Stimulated activated naive CD8-positive, alpha-beta T cell treated with anti-CD3 and anti-CD28 coated beads, Interleukin-15, Interleukin-2, amounts not matched to agents 100 U/mL and 50 U/mL, for 24 hours (primary cell): Measurements from ENCODE around the gene KRTAP10-12.

Experiments used
- ATAC-seq: fragments of 150-1000 bp; cut with Tn5 transposase; one replicate; pipeline ENCODE4 v1.10.0; 2021
- DNase-seq: peaks from one replicate; pipeline ENCODE4 v3.0.0; 2021

KRTAP10-12 gene

DNA sequence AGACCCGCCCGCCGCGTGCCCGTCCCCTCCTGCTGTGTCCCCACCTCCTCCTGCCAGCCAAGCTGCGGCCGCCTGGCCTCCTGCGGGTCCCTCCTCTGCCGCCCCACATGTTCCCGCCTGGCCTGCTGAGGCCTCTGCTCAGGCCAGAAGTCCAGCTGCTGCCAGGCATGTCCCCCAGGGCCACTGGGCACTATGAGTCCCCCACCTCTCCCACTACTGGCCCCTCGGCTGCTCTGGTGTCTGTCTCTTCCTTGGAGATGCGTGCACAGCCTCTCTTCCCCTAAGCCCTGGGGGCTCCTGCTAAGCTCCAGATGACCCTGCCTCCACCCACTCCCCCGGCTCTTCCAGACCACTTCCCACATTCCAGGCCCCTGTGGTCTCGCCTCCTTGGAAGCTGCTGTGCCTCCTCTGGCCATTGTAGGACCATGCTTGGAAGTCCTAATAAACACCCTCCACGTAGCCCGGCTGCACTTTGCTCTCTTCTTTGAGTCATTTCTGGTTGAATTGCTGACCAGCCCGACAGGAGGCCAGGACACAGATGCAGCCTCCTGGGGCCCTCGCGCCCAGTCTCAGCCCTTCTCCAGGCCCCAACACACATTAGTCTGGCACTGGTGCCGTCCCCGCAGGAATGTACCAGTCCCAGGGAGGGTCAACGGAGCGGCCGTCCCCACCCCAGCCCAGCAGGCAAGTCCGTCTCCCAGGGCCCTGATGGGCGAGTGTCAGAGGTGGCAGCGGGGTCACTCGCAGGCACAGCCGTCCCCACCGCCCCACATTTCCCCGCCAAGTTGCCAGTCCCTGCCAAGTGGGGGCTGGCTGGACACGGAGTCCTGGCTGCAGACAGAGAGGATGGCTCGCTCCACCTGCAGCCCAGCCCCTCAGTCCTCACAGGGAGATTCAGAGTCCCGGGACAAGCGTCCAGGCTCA is 1.1 kb downstream of the KRTAP10-12 start:
- no peak for DNase-seq
- no peak for ATAC-seq

DNA sequence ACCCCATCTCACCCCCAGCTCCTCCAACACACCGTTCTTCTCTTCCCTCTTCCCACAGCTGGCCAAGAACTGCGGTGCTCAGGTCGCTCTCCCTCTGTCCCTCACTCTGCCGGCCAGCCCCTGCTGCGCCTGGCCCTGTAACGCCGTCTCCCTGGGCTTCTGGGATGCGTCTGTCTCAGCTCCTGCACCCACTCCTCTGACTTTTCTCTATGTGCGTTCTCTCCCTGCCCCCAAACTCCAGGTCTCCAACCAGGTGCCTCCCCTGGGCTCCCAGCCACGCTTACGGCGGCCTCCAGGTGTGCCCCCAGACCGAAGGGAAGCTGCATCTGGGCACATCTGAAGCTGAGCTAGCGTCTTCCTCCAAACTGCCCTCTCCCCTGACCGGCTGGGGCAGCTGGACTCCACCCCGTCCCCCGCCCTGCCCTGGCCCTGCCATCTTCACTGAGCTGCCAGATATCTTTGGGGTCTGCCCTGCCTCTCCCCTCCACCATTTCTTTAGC is 2.6 kb downstream of the KRTAP10-12 start:
- DNase-seq: no peak
- no peak for ATAC-seq

DNA sequence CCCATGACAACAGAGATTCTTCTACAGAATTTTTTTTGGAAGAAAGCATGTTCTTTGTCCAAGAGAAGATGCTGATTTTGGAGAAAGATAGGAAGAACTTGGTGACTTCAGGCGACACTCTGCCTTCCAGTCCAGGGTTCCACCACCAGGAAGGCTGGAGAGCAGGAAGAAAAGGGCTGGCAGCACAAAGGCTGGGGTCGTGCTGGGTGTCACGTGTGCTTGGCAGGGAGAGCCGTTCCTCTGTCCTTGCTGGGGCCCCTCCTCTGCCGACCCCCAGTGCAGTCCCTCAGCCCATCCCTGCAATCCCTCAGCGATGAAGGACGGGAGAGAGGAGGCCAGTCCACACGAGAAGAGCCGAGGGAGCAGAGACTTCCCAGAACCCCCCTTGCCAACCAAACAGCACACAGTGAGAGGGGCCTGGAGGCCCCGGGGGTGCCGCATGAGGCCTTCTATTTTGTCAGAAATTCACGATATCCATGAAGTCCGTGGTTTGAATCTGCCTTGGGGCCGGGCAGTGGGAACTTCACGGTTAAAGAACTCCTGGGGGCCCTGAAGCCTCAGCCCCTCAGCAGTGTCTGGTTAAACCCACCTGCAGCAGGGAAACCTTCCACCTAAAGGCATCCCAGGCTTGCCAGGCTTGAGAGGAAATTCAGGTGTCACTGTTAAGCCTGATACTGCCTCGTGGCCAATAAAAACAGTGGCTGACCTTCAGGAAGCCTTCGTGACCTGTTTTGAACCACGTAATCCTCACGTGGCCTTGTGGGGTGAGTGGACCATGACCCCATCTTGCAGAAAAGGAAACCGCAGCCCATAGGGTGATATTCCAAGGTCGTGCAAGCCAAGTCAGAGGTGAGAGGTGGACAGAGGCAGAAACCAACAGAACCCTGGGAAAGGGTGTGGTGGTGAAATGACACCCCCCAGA is 3.4 kb downstream of the KRTAP10-12 start:
- no peak for DNase-seq
- ATAC-seq: no peak

DNA sequence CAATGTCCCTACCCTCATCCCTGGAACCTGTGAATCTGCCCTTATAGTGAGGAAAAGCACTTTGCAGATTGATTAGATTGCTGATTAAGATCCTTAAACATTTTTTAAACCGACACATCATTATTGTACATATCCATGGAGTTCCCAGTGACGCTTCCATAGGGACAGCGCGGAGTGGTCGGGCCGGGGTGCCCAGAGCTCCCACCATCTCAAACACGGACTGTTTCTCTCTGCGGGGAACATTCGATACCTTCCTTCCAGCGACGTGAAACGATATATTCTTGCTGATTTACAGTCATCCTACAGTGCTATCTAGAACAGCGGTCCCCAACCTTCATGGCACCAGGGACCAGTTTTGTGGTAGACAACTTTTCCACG is 4.0 kb downstream of the KRTAP10-12 start:
- no peak for ATAC-seq
- DNase-seq: no peak

DNA sequence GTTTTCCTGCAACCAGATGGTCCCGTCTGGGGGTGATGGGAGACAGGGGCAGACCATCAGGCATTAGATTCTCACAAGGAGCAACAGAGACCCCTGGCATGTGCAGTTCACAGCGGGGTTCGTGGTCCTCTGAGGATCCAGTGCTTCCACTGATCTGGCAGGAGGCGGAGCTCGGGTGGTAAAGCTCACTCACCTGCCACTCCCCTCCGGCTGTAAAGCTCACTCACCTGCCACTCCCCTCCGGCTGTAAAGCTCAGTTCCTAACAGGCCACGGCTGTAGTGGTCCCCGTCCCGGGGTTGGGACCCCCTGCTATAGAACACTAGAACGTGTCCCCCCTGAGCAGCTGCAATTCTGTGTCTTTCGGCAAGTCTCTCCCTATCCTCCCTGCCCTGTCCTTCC is 4.6 kb downstream of the KRTAP10-12 start:
- ATAC-seq: no peak

DNA sequence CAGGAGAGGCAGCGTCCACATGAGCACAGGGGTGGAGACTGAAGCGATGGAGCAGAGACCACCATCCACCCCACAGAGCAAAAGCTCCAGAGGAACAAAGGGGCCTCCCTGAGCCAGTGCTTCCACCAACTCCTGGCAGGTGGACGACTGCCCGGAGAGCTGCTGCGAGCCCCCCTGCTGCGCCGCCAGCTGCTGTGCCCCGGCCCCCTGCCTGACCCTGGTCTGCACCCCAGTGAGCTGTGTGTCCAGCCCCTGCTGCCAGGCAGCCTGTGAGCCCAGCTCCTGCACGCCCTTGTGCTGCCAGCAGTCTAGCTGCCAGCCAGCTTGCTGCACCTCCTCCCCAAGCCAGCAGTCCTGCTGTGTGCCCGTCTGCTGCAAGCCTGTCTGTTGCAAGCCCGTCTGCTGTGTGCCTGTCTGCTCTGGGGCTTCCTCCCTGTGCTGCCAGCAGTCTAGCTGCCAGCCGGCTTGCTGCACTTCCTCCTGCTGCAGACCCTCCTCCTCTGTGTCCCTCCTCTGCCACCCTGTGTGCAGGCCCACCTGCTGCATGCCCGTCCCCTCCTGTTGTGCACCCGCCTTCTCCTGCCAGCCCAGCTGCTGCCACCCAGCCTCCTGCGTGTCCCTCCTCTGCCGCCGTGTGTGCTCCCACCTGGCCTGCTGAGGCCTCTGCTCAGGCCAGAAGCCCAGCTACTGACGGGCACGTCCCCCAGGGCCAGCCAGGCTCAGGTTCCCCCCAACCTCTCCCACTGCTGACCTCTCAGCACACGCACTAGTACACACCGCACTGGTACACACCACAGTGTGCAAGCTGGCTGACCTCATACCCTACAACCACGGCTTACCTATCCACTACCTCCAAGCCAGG is 5.4 kb downstream of the KRTAP10-12 start:
- no peak for DNase-seq
- no peak for ATAC-seq

More for the DNA sequence above, 4.6 kb downstream of the KRTAP10-12 start:
- DNase-seq: no peak

DNA sequence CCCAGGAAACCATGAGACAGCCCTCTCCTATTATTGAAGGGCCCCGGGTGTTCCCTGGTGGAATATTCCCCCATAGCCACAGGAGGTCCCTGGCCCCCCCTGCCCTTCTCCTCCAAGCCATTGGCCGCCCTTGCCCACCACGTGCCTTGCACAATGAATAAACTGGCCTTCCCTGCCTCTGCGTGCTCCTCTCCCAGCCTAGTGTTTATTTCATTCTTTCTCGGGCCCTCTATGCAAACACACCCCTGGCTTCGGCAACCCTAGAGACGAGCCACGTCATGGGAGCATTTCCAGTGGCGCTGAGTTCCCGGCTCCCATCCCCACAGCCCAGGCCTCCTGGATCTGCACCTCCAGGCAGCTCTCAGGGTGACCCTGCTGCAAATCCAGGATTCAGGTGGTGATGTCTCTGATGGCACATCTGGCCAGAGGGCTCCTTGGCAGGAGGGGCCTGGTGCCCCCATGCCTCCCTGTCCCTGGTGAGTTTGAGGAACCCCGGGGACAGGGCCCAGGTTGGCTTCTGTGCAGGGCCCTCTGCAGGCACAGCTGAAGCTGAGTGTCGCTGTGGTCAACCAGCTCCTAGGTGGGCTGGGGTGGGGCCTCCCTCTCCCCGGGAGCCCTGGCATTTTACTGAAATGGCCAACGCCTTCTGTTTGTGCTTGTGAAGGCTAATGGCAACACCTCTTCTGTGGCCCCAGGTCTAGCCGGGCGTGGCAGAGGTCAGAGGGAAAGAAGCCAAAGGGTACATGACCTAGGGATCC is 6.2 kb downstream of the KRTAP10-12 start:
- no peak for ATAC-seq
- DNase-seq: no peak

DNA sequence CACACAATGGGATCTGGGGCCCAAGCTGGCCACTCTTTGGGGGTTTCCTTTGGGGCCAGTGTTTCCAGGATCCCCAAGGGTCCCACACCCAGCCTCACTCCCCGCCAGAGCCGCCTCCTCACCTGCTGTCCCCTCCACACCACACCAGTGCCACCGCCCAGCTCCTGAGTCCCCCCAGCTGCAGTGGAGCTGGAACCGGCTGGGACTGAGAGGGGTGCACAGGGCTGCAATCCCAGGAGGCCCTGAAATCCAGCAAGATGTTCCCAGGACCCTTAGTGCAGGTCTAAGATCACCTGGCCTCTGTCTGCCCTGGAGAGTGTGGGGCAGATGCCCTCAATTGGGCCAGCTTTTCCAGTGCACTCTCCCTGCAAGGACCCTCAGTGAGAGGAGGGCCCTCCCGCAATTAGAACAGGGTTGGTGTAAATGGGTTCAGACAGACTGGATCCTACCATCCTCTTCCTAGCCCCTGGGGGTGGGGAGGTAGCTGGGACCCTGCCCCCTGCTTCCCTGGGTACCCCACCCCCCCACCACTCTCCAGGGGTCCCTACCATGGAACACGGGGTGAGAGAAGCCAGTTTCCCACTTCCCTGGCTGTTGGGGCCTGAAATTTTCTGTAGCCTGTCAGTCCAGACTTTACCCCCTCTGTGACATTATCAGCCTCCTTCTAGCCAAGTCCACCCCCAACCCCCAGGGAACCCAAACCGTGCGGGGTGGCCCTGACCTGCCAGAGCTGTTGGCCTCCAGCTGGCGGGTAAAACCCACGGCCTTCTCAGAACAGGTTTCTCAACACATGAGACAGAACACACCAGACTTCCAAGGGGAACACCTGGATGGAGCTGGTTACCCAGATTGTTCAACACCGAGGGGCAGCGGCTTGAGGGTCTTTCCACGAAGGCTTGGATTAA is 7.0 kb downstream of the KRTAP10-12 start:
- ATAC-seq (no peak), DNase-seq (no peak)

DNA sequence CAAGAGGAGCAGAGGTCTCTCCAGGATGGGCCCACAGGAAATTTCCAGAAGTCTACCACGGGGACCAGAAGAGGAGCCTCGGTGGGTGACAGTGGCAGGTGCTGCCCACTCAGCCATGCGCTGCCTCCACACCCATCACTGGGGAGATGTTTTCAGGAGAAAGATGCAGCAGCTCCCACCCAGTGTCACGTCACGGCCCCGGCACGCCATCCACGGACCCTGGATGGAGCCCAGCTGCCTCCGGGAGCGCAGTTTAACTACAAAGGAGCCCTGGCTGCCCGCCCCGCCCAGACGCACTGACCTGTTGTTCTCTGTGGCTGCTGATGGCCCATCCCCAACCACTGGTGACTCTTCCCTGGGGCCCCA is 7.6 kb downstream of the KRTAP10-12 start:
- no peak for ATAC-seq
- DNase-seq: no peak

DNA sequence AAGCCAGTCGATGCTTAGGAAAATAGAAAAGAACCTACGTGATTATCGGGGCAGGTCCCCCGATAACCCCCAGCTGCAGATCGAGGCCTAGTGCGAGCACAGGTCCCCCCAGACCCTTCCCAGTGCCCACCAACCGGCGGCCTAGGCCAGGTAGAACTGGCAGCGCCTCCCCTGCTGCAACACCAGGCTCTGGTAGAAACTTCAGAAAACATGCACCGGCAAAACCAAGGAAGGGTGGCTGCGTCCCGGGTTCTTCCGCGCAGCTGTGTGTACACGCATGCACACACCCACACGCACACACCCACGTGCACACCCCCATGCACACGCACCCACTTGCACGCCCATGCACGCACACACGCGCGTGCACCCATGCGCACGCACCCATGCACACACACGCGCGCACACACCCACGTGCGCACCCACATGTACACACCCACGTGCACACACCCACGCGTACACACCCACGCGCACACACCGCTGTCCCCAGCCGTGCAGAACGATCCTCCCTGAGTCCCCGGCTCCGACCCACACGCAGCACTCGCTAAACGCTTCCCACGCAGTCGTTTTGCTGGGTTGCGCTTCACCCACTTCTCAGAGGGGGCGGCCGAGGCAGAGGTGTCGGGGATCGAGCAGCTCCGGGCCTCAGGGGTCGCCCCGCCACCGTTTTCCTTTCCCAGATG is 9.2 kb downstream of the KRTAP10-12 start:
- DNase-seq: no peak
- ATAC-seq: no peak

DNA sequence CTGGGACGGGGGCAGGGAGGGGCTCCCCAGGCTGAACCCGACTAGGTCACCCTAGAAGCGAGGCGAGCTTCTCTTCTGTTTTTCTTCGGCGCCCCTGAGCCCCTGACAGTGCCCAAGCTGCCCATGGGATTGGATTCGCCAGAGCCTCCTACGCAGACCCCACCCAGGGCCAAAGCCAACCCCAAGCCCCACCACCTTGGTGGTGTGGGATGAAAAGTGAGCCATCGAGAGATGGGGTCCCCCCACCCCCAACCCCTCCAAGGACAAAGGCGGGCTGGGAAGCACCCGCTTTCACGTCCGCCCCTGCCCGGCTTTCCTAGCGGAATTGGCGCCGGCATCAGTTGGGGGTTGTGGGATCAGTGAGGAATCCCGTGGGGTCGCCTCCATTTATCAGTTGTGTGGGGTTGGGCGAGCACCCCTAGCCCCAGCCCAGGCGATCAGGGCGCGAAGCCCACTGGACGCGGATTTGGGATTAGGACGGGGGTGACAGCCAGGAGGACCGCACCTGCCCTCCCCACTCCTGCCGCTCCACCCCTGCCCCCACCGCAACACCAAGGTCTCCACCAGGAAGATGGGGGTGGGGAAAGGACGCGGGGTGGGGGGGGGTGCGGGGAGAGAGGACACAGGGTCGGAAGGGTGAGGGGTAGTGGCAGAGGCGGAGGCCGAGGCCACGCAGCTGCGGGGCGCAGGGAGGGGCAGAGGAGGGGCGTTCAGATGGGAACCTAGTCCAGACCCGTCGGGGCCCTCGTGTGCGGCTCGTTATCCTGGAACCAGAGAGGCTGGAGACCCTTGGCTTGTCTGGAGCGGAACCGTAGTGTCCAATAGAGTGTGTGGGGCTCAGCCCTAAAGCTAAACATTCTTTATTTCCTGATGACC is 10.0 kb downstream of the KRTAP10-12 start:
- ATAC-seq: no peak
- no peak for DNase-seq

DNA sequence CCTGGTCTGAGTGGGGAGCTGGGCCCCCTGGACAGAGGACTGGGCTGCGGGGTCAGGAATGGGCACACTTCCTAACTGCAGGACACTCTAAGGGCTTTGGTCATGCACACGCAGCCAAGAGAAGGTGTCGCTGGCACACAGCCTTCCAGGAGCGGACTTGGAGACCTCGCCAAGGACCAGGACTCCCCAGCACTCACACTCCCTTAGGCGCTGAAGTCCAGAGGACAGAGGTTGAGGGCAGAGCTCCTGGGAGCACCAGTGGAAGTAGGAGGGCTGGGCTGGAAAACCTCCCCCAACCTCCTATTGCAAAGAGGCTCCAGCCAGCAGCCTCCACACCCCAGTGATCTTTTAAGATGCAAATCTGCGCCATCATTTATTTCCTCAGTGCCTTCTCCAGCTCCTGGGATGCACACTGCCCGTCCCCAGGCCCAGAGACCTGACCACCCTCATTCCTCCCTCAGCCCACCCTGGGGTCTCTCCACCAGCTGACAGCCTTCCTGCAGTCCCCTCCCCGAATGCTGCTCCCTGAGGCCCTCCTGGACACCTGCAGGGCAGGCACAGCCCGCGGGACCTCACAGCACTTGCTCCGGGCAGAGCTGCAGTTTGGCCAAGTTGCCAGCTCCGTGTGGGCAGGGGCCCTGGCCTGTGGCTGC is 11.4 kb downstream of the KRTAP10-12 start:
- ATAC-seq (no peak), DNase-seq (no peak)

DNA sequence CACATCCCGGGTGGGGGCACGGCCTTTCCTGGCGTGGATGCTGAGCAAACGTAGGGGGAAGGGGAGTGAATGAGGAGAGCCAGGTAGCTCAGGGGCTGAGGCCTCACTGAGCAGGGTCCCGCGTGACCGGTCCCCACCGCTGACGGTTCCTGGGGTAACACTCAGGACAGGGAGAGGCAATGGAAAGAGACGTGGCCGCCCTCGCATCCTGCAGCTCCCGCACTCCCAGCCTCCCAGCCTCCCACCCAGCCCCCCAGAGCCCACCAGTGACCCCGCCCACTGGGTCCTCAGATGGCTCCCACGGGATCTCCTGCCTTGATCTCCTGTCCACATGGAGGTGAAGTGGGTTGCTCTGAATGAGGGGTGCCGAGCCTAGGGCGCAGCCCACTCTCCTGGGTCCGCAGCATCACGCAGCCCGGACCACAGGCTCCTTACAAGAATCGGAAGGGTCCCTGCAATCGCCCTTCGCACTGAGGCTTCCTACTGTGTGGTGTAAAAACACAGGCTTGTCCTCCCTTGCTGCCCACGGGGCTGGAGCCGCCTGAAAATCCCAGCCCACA is 12.0 kb downstream of the KRTAP10-12 start:
- DNase-seq (no peak), ATAC-seq (no peak)

DNA sequence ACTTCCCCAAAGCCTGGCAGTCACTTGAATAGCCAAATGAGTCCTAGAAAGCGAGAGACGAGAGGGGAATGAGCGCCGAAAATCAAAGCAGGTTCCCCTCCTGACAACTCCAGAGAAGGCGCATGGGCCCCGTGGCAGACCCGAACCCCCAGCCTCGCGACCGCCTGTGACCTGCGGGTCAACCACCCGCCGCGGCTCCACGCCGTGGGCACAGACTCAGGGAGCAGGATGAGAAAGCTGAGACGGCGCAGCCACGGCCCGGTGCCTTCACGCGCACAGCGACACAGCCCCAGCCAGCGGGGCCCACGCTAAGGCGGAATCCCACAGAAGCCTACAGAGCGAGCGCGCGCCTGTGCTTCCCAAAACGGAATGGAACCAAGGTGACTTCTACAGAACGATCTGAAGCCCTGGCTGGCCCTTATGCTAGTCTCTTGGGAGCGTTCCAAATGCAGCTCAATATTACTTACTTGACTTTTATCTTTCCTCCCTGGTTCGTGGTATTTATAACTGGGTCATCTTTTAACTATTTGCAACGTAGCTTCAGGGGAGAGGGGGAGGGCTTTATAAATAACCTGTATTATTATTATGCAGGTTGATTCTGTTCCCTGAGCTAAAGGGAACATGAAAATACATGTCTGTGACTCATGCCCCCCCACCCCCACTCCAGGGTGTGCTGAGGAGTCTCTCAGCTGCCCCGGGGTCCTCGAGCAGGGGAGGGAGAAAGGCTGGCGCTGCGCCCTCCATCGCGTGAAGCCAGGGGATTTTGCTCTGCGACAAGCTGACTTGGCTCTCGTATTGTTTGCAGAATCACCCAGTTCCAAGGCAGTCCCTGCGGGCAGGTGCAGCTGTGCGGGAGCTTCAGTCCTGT is 12.7 kb downstream of the KRTAP10-12 start:
- no peak for DNase-seq
- ATAC-seq: no peak

DNA sequence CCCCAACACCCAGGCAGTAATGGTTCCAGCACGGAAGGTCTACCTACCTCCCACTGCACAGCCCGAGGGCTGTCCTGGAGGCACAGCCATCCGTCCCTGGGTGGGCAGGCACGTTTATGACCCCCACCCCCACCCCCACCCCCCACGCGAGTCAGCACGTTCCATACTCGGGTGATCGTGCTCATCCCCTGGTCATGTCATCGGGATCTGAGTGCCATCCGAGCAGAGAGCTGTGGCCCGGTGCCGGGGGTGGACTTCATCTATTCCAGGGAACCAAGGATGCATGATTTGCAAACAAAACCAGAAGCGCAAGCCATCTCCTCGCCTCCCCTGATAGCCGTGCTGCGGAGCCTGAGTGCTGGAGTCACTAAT is 13.3 kb downstream of the KRTAP10-12 start:
- no peak for ATAC-seq
- DNase-seq: no peak

DNA sequence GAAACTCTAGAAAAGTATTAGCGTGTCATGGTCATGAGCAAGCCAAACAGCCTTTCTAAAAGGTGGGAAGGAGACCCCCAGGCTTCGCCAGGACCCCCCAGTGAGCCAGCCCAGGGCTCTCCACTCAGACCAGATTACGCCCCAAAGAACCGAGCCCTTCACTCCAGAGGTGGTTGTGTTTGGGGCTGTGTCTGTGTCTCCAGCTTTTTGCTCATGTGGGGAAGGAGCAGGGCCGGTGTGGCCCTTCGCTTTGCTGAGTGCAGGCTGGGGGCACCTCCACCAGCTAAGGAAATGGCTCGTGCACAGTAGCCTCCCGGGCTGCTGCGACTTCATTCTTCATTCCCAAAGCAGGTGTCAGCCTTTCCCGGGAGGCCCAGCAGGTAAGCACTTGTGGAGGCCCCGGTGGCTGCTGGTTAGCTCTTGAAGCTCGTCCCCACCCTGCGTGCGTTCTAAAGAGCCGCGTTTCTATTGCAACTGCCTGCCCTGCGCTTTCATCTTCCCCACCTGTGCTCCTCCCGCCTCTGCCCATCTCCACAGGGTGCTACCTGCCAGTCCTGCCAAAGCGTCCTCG is 13.9 kb downstream of the KRTAP10-12 start:
- DNase-seq (no peak), ATAC-seq (no peak)
